Hepatocyte (in vitro differentiated cells): Measurements from ENCODE around the gene ZNF521. TPM values are rescaled to one million over a fixed set of nuclear protein-coding genes. Genes with fewer than 3 reads are reported as not detected.

Experiments
- DNase-seq: peaks from one replicate; pipeline ENCODE4 v3.0.0-alpha.2; 2016; ENCODE audit warnings: low spot score
- H2AFZ ChIP-seq: fragments of 200-600 bp; sonication (generic); 2 replicates; pipeline ENCODE4 v1.6.0; 2016; ENCODE audit warnings: antibody characterized with exemption, mild to moderate bottlenecking
- H3K27ac ChIP-seq: fragments of 200-600 bp; sonication (generic); 2 replicates; pipeline ENCODE4 v1.5.1; 2016; ENCODE audit warnings: mild to moderate bottlenecking
- H3K27me3 ChIP-seq: fragments of 200-600 bp; sonication (generic); 2 replicates; pipeline ENCODE4 v1.6.1; 2016
- H3K36me3 ChIP-seq: fragments of 200-600 bp; sonication (generic); replicated peaks from 2 replicates; pipeline ENCODE4 v1.5.1; 2016; ENCODE audit warnings: low read depth; ENCODE audit not compliant: insufficient read depth
- H3K4me1 ChIP-seq: fragments of 200-600 bp; sonication (generic); 2 replicates; pipeline ENCODE4 v1.5.1; 2016; ENCODE audit warnings: mild to moderate bottlenecking, moderate library complexity; ENCODE audit not compliant: insufficient read depth
- H3K4me2 ChIP-seq: fragments of 200-600 bp; sonication (generic); 2 replicates; pipeline ENCODE4 v1.6.0; 2016
- H3K4me3 ChIP-seq: fragments of 200-600 bp; sonication (generic); 2 replicates; pipeline ENCODE4 v1.5.1; 2016; ENCODE audit warnings: mild to moderate bottlenecking
- H3K79me2 ChIP-seq: fragments of 200-600 bp; sonication (generic); 2 replicates; pipeline ENCODE4 v1.6.0; 2017; ENCODE audit warnings: mild to moderate bottlenecking
- H3K9me2 ChIP-seq: fragments of 200-600 bp; sonication (generic); replicated peaks from 2 replicates; pipeline ENCODE4 v1.6.0; 2017; ENCODE audit warnings: mild to moderate bottlenecking; ENCODE audit not compliant: insufficient read depth
- H3K9me3 ChIP-seq: fragments of 200-600 bp; sonication (generic); 2 replicates; pipeline ENCODE4 v1.5.1; 2016; ENCODE audit warnings: low read depth, mild to moderate bottlenecking
- H4K20me1 ChIP-seq: fragments of 200-600 bp; sonication (generic); 2 replicates; pipeline ENCODE4 v1.6.0; 2016; ENCODE audit warnings: mild to moderate bottlenecking; ENCODE audit not compliant: insufficient read depth, poor library complexity, severe bottlenecking
- CTCF ChIP-seq: fragments of 200-600 bp; sonication (generic); IDR thresholded peaks from 2 replicates; pipeline ENCODE4 v1.5.1; 2016; ENCODE audit warnings: antibody characterized with exemption, mild to moderate bottlenecking; ENCODE audit not compliant: poor library complexity
- EZH2 ChIP-seq: fragments of 200-600 bp; sonication (generic); IDR thresholded peaks from 2 replicates; pipeline ENCODE4 v1.6.1; 2016; ENCODE audit warnings: antibody characterized with exemption, mild to moderate bottlenecking, borderline replicate concordance
- EZH2phosphoT487 ChIP-seq: fragments of 200-600 bp; sonication (generic); IDR thresholded peaks from one replicate; pipeline ENCODE4 v1.6.1; 2018; ENCODE audit warnings: antibody characterized with exemption, mild to moderate bottlenecking, low read depth, moderate library complexity; ENCODE audit not compliant: unreplicated experiment, severe bottlenecking
- WGBS: methylation state at CpG from one replicate; pipeline ENCODE4 v1.1.6; 2016; ENCODE audit warnings: low lambda C conversion rate; ENCODE audit errors: missing lambda C conversion rate; 5-methylcytosine and 5-hydroxymethylcytosine counted together
- polyA plus RNA-seq: library from polyadenylated mRNA; unstranded; fragments of >200 nt; fragmentation: Nextera tagmentation; extraction: Ambion mirVana; gene quantifications from 2 replicates; pipeline ENCODE4 v1.2.1, GENCODE V29; 2016
- total RNA-seq: library from RNA; depleted of rRNA; stranded (reverse); fragments of >200 nt; gene quantifications from 2 replicates; pipeline ENCODE4 v1.2.3, GENCODE V29; 2014

The ZNF521 gene
- total and polyA plus RNA-seq, 2 experiments from 2014 or later, result 9.0 to 16.3 TPM

- no peak overlapping the region for H2AFZ ChIP-seq
- no peak overlapping the region for H3K27ac ChIP-seq
- no peaks in the 10 kb centered on the region for H3K79me2 ChIP-seq
- DNase-seq, result no peak
- H3K4me2 ChIP-seq, result no peak overlapping the region
- H3K27me3 ChIP-seq, result peaks cover 7% of the 10 kb centered on the region
- H3K9me3 ChIP-seq, result no peaks in the 10 kb centered on the region
- H4K20me1 ChIP-seq, result no peaks in the 10 kb centered on the region
- no peak for TF ChIP-seq EZH2
- no peak for TF ChIP-seq CTCF
- no peak for TF ChIP-seq EZH2phosphoT487
- H3K4me1 ChIP-seq, result no peaks in the 10 kb centered on the region
- H3K9me2 ChIP-seq, result no peaks in the 10 kb centered on the region
- H3K4me3 ChIP-seq, result no peak overlapping the region
- H3K36me3 ChIP-seq, result no peaks in the 10 kb centered on the region
Measured at GRCh38 chr18:25247725-25248124, 104.2 kb downstream of the ZNF521 start.

- 95% methylated on average over 4 of the region's 4 CpGs for WGBS
- no peak overlapping the region for H3K27ac ChIP-seq
Measured at GRCh38 chr18:25244924-25245698, 106.9 kb downstream of the ZNF521 start.

GRCh38 chr18:25244170-25244569 lies 107.8 kb downstream of the ZNF521 start:
- Histone ChIP-seq H3K4me2 (no peak overlapping the region), H3K4me1 (no peaks in the 10 kb centered on the region), H3K4me3 (no peak overlapping the region), H3K36me3 (no peaks in the 10 kb centered on the region), H3K27ac (no peak overlapping the region), H2AFZ (no peak overlapping the region), H3K79me2 (no peaks in the 10 kb centered on the region), H4K20me1 (no peaks in the 10 kb centered on the region), H3K9me3 (no peaks in the 10 kb centered on the region), H3K27me3 (peaks cover 7% of the 10 kb centered on the region), H3K9me2 (no peaks in the 10 kb centered on the region)
- DNase-seq, result no peak
- TF ChIP-seq CTCF (no peak), EZH2phosphoT487 (no peak), EZH2 (no peak)

More at GRCh38 chr18:25244924-25245698, 106.9 kb downstream of the ZNF521 start:
- H4K20me1 ChIP-seq, result no peaks in the 10 kb centered on the region
- no peak for DNase-seq
- H3K79me2 ChIP-seq, result no peaks in the 10 kb centered on the region
- peaks cover 7% of the 10 kb centered on the region for H3K27me3 ChIP-seq
- H3K9me2 ChIP-seq, result no peaks in the 10 kb centered on the region
- no peak for TF ChIP-seq EZH2phosphoT487
- no peak for TF ChIP-seq EZH2
- no peak for TF ChIP-seq CTCF
- no peak overlapping the region for H2AFZ ChIP-seq
- no peaks in the 10 kb centered on the region for H3K9me3 ChIP-seq
- H3K4me1 ChIP-seq, result no peaks in the 10 kb centered on the region
- H3K4me2 ChIP-seq, result no peak overlapping the region
- H3K36me3 ChIP-seq, result no peaks in the 10 kb centered on the region
- no peak overlapping the region for H3K4me3 ChIP-seq
